HEK293 (cell line): ENCODE data around the gene THAP7.
"Not testable (repeated sequence)": the region's sequence is repeated elsewhere in the genome, so short reads cannot be mapped to it uniquely, and the experiment has no call there.

ENCODE experiments used
- CTCF ChIA-PET: fragments of 350-600 bp; formaldehyde crosslinking; extraction: SDS; loops from one replicate; lab custom pipeline; 2021; ENCODE audit warnings: antibody characterized with exemption; lab: Yijun Ruan, JAX
- POLR2A ChIA-PET: fragments of 300-600 bp; formaldehyde crosslinking; extraction: SDS; loops from one replicate; lab custom pipeline; 2020; ENCODE audit warnings: antibody characterized with exemption, inconsistent platforms; lab: Yijun Ruan, JAX
- H3K27ac ChIP-seq: fragments of 200-500 bp; sonication (Bioruptor generic); 2 replicates; pipeline ENCODE4 v1.5.1; 2014; ENCODE audit warnings: low read depth, low read length, control low read depth, inconsistent platforms; ENCODE audit errors: extremely low read depth
- H3K36me3 ChIP-seq, 2 experiments: fragments of 200-500 bp in 1 of 2; sonication (Bioruptor generic) in 1 of 2; 1 replicate in 1 of 2; 2 replicates in 1 of 2; pipeline ENCODE4 v1.5.1; 2014 to 2017; ENCODE audit warnings: inconsistent platforms in 2 of 2, low read length in 2 of 2; ENCODE audit not compliant: control insufficient read depth in 2 of 2, insufficient read depth in 1 of 2
- H3K4me1 ChIP-seq: fragments of 200-500 bp; sonication (Bioruptor generic); 2 replicates; pipeline ENCODE4 v1.5.1; 2014; ENCODE audit warnings: mild to moderate bottlenecking, low read length, inconsistent platforms; ENCODE audit not compliant: control insufficient read depth, insufficient read depth
- H3K4me3 ChIP-seq: 2 replicates; pipeline ENCODE4 v1.5.1; 2011; ENCODE audit warnings: low read depth, mild to moderate bottlenecking, control low read depth, low read length, moderate library complexity
- H3K9me3 ChIP-seq: fragments of 200-500 bp; sonication (Bioruptor generic); 2 replicates; pipeline ENCODE4 v1.5.1; 2014; ENCODE audit warnings: low read depth, low read length, inconsistent platforms; ENCODE audit not compliant: control insufficient read depth, insufficient read depth
- GLIS1 ChIP-seq: fragments of 450-650 bp; formaldehyde crosslinking; IDR thresholded peaks from 2 replicates; pipeline ENCODE4 v1.5.1; 2016; ENCODE audit warnings: missing biosample characterization, missing genetic modification characterization
- KLF1 ChIP-seq: fragments of 450-650 bp; formaldehyde crosslinking; IDR thresholded peaks from 2 replicates; pipeline ENCODE4 v1.5.1; 2016; ENCODE audit warnings: missing biosample characterization, missing genetic modification characterization
- MYNN ChIP-seq: fragments of 450-650 bp; formaldehyde crosslinking; IDR thresholded peaks from 2 replicates; pipeline ENCODE4 v1.5.1; 2016; ENCODE audit warnings: missing biosample characterization, missing genetic modification characterization, borderline replicate concordance
- SCRT1 ChIP-seq: fragments of 450-650 bp; formaldehyde crosslinking; IDR thresholded peaks from 2 replicates; pipeline ENCODE4 v1.5.1; 2016; ENCODE audit warnings: missing biosample characterization, missing genetic modification characterization, borderline replicate concordance
- YY2 ChIP-seq: fragments of 450-650 bp; formaldehyde crosslinking; IDR thresholded peaks from 2 replicates; pipeline ENCODE4 v1.5.1; 2016; ENCODE audit warnings: missing biosample characterization, missing genetic modification characterization
- ZFP3 ChIP-seq: fragments of 450-650 bp; formaldehyde crosslinking; IDR thresholded peaks from 2 replicates; pipeline ENCODE4 v1.5.1; 2016; ENCODE audit warnings: low read depth, missing biosample characterization, missing genetic modification characterization
- ZNF121 ChIP-seq: fragments of 450-650 bp; formaldehyde crosslinking; IDR thresholded peaks from 2 replicates; pipeline ENCODE4 v1.5.1; 2016; ENCODE audit warnings: missing biosample characterization, missing genetic modification characterization
- ZNF132 ChIP-seq: fragments of 450-650 bp; formaldehyde crosslinking; IDR thresholded peaks from 2 replicates; pipeline ENCODE4 v1.5.1; 2017; ENCODE audit warnings: missing biosample characterization, missing genetic modification characterization, borderline replicate concordance
- ZNF302 ChIP-seq: fragments of 450-650 bp; formaldehyde crosslinking; IDR thresholded peaks from 2 replicates; pipeline ENCODE4 v1.5.1; 2016; ENCODE audit warnings: missing biosample characterization, missing genetic modification characterization, low read depth
- ZNF311 ChIP-seq: fragments of 450-650 bp; formaldehyde crosslinking; IDR thresholded peaks from 2 replicates; pipeline ENCODE4 v1.5.1; 2017; ENCODE audit warnings: missing biosample characterization, missing genetic modification characterization, borderline replicate concordance
- ZNF514 ChIP-seq: fragments of 450-650 bp; formaldehyde crosslinking; IDR thresholded peaks from 2 replicates; pipeline ENCODE4 v1.5.1; 2016; ENCODE audit warnings: missing biosample characterization, missing genetic modification characterization
- ZNF600 ChIP-seq: fragments of 450-650 bp; formaldehyde crosslinking; IDR thresholded peaks from 2 replicates; pipeline ENCODE4 v1.5.1; 2016; ENCODE audit warnings: missing biosample characterization, missing genetic modification characterization
- ZNF629 ChIP-seq: fragments of 450-650 bp; formaldehyde crosslinking; IDR thresholded peaks from 2 replicates; pipeline ENCODE4 v1.5.1; 2017; ENCODE audit warnings: missing biosample characterization, missing genetic modification characterization
- ZNF791 ChIP-seq: fragments of 450-650 bp; formaldehyde crosslinking; IDR thresholded peaks from 2 replicates; pipeline ENCODE4 v1.5.1; 2016; ENCODE audit warnings: missing biosample characterization, missing genetic modification characterization
- TF ChIP-seq, protein P1 (sequence below): fragments of 450-650 bp; formaldehyde crosslinking; IDR thresholded peaks from 2 replicates; pipeline ENCODE4 v1.5.1; 2016; ENCODE audit warnings: missing biosample characterization, missing genetic modification characterization, borderline replicate concordance
- TF ChIP-seq, protein P2 (sequence below): fragments of 450-650 bp; formaldehyde crosslinking; IDR thresholded peaks from 2 replicates; pipeline ENCODE4 v1.5.1; 2016; ENCODE audit warnings: missing biosample characterization, missing genetic modification characterization

Gene THAP7

DNA sequence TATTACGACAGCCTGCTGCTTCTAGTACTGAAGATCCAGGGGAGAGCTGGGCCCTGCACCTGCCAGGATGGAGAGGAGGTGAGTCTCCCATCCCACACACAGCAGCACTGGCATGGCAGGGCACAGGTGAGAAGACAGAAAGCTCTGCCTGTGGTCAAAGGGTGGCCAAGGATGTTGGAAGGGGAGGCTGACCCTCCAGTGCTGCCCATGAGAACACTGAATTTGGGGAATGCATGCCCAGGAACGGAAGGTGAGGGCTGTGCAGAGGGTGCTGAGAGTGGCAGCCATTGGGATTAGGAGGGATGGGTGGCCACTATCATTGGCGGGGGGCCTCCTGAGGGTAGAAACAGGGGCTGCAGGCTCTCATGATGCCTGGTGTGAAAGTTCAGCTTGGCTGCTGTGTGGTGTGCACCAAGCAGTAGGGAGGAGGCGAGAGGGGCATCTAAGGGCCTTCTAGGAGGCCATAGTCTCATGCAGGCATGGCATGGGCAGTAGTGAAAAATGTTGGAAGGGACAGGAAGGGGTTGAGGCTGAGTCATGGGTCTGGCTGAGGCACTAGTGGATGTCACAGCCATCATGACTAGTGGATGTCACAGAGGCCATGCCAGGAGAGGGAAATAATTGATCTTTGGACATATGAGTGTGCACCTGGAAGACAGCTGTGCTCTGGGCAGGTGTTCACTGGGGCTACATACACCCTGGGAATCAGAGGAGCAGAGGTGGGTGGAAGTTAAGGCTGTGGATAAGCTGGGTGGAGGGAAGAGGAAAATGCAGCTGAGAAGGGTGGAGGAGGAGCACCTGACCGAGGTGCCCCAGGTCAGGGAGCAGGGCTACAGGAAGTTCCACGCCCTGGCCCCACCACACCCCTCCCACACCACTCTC lies 41.3 kb upstream of the THAP7 start:
- H3K27ac ChIP-seq: no peak overlapping the region
- no peaks in the 10 kb centered on the region; the same call in 1 of the 2 replicates for H3K4me1 ChIP-seq
- H3K4me3 ChIP-seq: no peak overlapping the region
- TF ChIP-seq SCRT1 (tag by site-specific recombination) (no peak), KLF1 (tag by site-specific recombination) (peak; percentile 46)
- ChIA-PET POLR2A (no interaction called here), CTCF (interaction anchor here (0.6 to 1.1 kb wide), 4 partner anchors 19 to 153 kb away, joined by 3 to 4 read pairs (median 3); no protein-coding TSS in a partner anchor)
- no peaks in the 10 kb centered on the region for H3K9me3 ChIP-seq
- no peaks in the 10 kb centered on the region for H3K36me3 ChIP-seq

DNA sequence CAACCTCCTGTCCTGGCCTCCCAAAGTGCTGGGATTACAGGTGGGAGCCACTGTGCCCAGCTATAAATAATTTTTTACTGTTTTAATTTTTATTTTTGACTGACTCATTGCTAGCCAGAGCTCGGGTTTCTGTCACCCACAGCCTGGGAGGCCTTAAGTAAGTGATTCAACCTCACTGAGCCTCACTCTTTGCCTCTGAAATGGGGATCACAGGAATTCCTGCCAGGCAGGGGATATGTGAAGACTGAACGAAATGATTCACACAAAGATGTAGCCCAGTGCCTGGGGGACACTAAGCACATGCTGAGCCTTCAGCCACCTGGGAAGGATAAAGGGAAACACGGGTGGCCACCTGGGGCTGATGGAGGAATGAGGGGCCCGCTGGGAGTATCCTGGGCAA lies 40.0 kb upstream of the THAP7 start:
- ChIA-PET POLR2A (no interaction called here), CTCF (interaction anchor here (0.6 to 1.4 kb wide), 2 partner anchors 18 to 21 kb away, joined by 4 to 5 read pairs; no protein-coding TSS in a partner anchor)
- Histone ChIP-seq H3K36me3 (no peaks in the 10 kb centered on the region), H3K27ac (no peak overlapping the region), H3K9me3 (no peaks in the 10 kb centered on the region), H3K4me3 (no peak overlapping the region), H3K4me1 (no peaks in the 10 kb centered on the region; the same call in 1 of the 2 replicates)
- TF ChIP-seq GLIS1 (tag by site-specific recombination) (peak; percentile 74), ZNF514 (tag by site-specific recombination) (no peak), YY2 (tag by site-specific recombination) (no peak), ZNF600 (tag by site-specific recombination) (no peak), ZNF311 (tag by site-specific recombination) (no peak)

DNA sequence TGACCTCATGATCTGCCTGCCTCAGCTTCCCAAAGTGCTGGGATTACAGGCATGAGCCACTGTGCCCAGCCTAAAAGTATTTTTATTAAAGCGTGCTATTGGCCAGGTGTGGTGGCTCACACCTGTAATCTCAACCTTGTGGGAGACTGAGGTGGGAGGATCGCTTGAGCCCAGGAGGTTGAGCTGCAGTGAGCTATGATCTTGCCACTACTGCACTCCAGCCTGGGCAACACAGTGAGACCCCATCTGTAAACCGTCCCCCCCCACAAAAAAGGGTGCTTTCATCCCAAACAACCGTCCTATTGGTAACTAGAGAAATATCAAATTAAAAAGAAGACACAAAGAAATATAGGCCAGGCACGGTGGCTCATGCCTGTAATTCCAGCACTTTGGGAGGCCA lies 37.2 kb upstream of the THAP7 start:
- H3K36me3 ChIP-seq, H3K27ac ChIP-seq, H3K9me3 ChIP-seq, H3K4me3 ChIP-seq, H3K4me1 ChIP-seq, POLR2A ChIA-PET: not testable (repeated sequence)
- TF ChIP-seq ZNF121 (tag by site-specific recombination): peak; percentile 69
- CTCF ChIA-PET: interaction anchor here (0.6 to 1.1 kb wide), 2 partner anchors 18 to 236 kb away, joined by 5 to 6 read pairs; no protein-coding TSS in a partner anchor

DNA sequence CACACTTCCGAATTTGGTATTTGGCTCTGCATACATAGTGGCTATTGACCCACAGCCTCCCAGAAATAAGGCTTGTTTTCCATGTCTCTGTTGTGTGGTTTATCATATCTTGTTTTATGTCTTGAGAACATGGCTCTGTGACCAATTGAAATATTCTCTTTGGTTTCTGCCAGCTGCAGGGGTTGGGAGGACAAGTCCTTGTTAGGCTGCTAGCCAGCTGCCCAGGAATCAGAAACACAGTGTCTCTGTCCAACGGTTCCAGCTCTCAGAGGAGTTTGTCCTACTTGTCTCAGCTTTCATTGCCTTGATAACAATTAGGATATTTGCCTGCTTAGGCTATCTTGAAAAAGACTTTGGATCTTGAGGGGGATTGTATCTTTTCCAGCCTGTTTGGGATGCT lies 36.5 kb upstream of the THAP7 start:
- Histone ChIP-seq H3K9me3 (no peaks in the 10 kb centered on the region), H3K36me3 (no peaks in the 10 kb centered on the region), H3K4me1 (no peaks in the 10 kb centered on the region), H3K4me3 (no peak overlapping the region), H3K27ac (no peak overlapping the region)
- TF ChIP-seq ZFP3 (tag by site-specific recombination) (no peak), ZNF302 (no peak), ZNF629 (tag by site-specific recombination) (no peak), ZNF791 (tag by site-specific recombination) (no peak), ZNF132 (tag by site-specific recombination) (no peak), MYNN (no peak)
- TF ChIP-seq, protein P1, sequence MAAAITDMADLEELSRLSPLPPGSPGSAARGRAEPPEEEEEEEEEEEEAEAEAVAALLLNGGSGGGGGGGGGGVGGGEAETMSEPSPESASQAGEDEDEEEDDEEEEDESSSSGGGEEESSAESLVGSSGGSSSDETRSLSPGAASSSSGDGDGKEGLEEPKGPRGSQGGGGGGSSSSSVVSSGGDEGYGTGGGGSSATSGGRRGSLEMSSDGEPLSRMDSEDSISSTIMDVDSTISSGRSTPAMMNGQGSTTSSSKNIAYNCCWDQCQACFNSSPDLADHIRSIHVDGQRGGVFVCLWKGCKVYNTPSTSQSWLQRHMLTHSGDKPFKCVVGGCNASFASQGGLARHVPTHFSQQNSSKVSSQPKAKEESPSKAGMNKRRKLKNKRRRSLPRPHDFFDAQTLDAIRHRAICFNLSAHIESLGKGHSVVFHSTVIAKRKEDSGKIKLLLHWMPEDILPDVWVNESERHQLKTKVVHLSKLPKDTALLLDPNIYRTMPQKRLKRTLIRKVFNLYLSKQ (tag by site-specific recombination): no peak
- TF ChIP-seq, protein P2, sequence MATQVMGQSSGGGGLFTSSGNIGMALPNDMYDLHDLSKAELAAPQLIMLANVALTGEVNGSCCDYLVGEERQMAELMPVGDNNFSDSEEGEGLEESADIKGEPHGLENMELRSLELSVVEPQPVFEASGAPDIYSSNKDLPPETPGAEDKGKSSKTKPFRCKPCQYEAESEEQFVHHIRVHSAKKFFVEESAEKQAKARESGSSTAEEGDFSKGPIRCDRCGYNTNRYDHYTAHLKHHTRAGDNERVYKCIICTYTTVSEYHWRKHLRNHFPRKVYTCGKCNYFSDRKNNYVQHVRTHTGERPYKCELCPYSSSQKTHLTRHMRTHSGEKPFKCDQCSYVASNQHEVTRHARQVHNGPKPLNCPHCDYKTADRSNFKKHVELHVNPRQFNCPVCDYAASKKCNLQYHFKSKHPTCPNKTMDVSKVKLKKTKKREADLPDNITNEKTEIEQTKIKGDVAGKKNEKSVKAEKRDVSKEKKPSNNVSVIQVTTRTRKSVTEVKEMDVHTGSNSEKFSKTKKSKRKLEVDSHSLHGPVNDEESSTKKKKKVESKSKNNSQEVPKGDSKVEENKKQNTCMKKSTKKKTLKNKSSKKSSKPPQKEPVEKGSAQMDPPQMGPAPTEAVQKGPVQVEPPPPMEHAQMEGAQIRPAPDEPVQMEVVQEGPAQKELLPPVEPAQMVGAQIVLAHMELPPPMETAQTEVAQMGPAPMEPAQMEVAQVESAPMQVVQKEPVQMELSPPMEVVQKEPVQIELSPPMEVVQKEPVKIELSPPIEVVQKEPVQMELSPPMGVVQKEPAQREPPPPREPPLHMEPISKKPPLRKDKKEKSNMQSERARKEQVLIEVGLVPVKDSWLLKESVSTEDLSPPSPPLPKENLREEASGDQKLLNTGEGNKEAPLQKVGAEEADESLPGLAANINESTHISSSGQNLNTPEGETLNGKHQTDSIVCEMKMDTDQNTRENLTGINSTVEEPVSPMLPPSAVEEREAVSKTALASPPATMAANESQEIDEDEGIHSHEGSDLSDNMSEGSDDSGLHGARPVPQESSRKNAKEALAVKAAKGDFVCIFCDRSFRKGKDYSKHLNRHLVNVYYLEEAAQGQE (tag by site-specific recombination): peak; percentile 61
- ChIA-PET CTCF (interaction anchor here (0.6 to 1.2 kb wide), 5 partner anchors 8 to 1169 kb away, joined by 3 to 6 read pairs (median 5); partner anchors contain the start of gene LRRC74B), POLR2A (interaction anchor here (1.7 to 1.8 kb wide), 2 partner anchors 36 to 56 kb away, joined by 5 to 7 read pairs; partner anchors contain the start of genes LZTR1 and THAP7)
